ENCODE results near the gene RPL38.

The RPL38 gene

GRCh38 chr17:74177018-74177450 lies 26.4 kb upstream of the RPL38 start:
- H3K79me2 ChIP-seq (ENCODE audit: insufficient read depth, low read length) = no peaks in the 10 kb centered on the region
- TF ChIP-seq EZH2phosphoT487 (conservative IDR thresholded peaks at IDR 0.05; ENCODE audit: low read length) = no peak
- TF ChIP-seq, protein P1, sequence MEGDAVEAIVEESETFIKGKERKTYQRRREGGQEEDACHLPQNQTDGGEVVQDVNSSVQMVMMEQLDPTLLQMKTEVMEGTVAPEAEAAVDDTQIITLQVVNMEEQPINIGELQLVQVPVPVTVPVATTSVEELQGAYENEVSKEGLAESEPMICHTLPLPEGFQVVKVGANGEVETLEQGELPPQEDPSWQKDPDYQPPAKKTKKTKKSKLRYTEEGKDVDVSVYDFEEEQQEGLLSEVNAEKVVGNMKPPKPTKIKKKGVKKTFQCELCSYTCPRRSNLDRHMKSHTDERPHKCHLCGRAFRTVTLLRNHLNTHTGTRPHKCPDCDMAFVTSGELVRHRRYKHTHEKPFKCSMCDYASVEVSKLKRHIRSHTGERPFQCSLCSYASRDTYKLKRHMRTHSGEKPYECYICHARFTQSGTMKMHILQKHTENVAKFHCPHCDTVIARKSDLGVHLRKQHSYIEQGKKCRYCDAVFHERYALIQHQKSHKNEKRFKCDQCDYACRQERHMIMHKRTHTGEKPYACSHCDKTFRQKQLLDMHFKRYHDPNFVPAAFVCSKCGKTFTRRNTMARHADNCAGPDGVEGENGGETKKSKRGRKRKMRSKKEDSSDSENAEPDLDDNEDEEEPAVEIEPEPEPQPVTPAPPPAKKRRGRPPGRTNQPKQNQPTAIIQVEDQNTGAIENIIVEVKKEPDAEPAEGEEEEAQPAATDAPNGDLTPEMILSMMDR (IDR thresholded peaks at IDR 0.05; ENCODE audit: insufficient read depth, low read length, poor library complexity, severe bottlenecking) = no peak
- no peaks in the 10 kb centered on the region for H3K9me2 ChIP-seq (replicated peaks; ENCODE audit: insufficient read depth, low read length)
- no peaks in the 10 kb centered on the region for H3K9me3 ChIP-seq (ENCODE audit: insufficient read depth, low read length)
- no peak overlapping the region for H3K9ac ChIP-seq (ENCODE audit: low read length)
- H2AFZ ChIP-seq (ENCODE audit: low read depth, low read length, severe bottlenecking) = no peak overlapping the region
- no peaks in the 10 kb centered on the region for H3F3A ChIP-seq (ENCODE audit: insufficient read depth)
- no peak overlapping the region for H3K4me2 ChIP-seq (ENCODE audit: low read depth, low read length, poor library complexity, severe bottlenecking)
- H4K20me1 ChIP-seq (ENCODE audit: low read depth, low read length) = no peaks in the 10 kb centered on the region
- H3K27ac ChIP-seq (ENCODE audit: low read depth, low read length) = no peak overlapping the region
- H3K36me3 ChIP-seq (ENCODE audit: low read length) = no peaks in the 10 kb centered on the region
- no peaks in the 10 kb centered on the region; the same call in 1 of the 2 replicates for H3K27me3 ChIP-seq (ENCODE audit: low read length)
- H3K4me3 ChIP-seq (ENCODE audit: insufficient read depth, low read length, poor library complexity, severe bottlenecking) = no peak overlapping the region

DNA sequence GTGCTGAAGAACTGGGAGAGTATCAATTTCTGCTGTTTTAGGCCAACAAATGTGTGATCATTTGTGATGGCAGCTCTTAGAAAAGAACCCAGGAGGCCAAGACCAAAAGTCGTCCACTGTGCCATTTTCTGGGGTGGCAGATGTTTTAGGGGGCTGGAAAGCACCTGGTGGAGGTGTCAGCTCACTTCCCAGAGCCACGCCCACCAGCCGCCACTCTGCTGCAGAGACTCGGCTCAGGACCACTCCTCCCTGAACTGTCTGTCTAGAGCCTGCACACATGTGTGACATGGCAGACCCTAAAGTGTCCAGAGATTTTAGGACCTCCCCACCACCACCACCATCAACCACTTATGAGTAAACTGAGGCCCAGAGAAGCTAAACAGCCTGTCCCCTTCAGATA lies 23.9 kb upstream of the RPL38 start:
- Histone ChIP-seq H3K9me3 (ENCODE audit: insufficient read depth, low read length) (no peaks in the 10 kb centered on the region), H3K79me2 (ENCODE audit: insufficient read depth, low read length) (no peaks in the 10 kb centered on the region), H3K27ac (ENCODE audit: low read depth, low read length) (no peak overlapping the region), H3K36me3 (ENCODE audit: low read length) (no peaks in the 10 kb centered on the region), H3F3A (ENCODE audit: insufficient read depth) (no peaks in the 10 kb centered on the region), H4K20me1 (ENCODE audit: low read depth, low read length) (no peaks in the 10 kb centered on the region), H3K4me2 (ENCODE audit: low read depth, low read length, poor library complexity, severe bottlenecking) (no peak overlapping the region), H3K9me2 (replicated peaks; ENCODE audit: insufficient read depth, low read length) (no peaks in the 10 kb centered on the region), H3K4me3 (ENCODE audit: insufficient read depth, low read length, poor library complexity, severe bottlenecking) (no peak overlapping the region), H3K9ac (ENCODE audit: low read length) (no peak overlapping the region), H3K27me3 (ENCODE audit: low read length) (no peaks in the 10 kb centered on the region), H2AFZ (ENCODE audit: low read depth, low read length, severe bottlenecking) (no peak overlapping the region)
- no peak for TF ChIP-seq EZH2phosphoT487 (conservative IDR thresholded peaks at IDR 0.05; ENCODE audit: low read length)
- TF ChIP-seq, protein P1 (IDR thresholded peaks at IDR 0.05; ENCODE audit: insufficient read depth, low read length, poor library complexity, severe bottlenecking) = no peak

DNA sequence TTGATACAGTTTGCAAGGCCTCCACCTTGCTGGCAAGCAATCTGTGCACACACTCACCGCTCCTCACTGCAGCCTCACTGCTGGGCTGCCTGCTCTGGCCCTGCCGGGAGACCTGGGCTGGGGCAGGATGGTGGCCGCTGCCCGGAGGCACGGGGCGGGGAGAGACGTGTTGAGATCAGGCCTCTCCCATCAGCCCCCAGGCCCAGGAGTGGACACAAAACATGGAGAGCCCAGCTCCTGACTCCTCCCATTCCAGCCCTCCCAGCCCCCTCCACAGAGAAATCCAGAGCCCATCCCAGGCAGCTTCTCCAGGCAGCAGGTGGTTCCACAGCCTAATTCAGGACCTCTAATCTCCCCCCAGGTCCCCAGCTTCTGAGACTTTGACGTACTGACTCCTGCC lies 23.1 kb upstream of the RPL38 start:
- Histone ChIP-seq H3K4me3 (ENCODE audit: insufficient read depth, low read length, poor library complexity, severe bottlenecking) (no peak overlapping the region), H4K20me1 (ENCODE audit: low read depth, low read length) (no peaks in the 10 kb centered on the region), H2AFZ (ENCODE audit: low read depth, low read length, severe bottlenecking) (no peak overlapping the region), H3K27ac (ENCODE audit: low read depth, low read length) (no peak overlapping the region), H3K27me3 (ENCODE audit: low read length) (no peaks in the 10 kb centered on the region), H3K36me3 (ENCODE audit: low read length) (no peaks in the 10 kb centered on the region), H3K9me3 (ENCODE audit: insufficient read depth, low read length) (no peaks in the 10 kb centered on the region), H3K9me2 (replicated peaks; ENCODE audit: insufficient read depth, low read length) (no peaks in the 10 kb centered on the region), H3K9ac (ENCODE audit: low read length) (no peak overlapping the region), H3F3A (ENCODE audit: insufficient read depth) (no peaks in the 10 kb centered on the region), H3K79me2 (ENCODE audit: insufficient read depth, low read length) (no peaks in the 10 kb centered on the region), H3K4me2 (ENCODE audit: low read depth, low read length, poor library complexity, severe bottlenecking) (no peak overlapping the region)
- TF ChIP-seq EZH2phosphoT487 (conservative IDR thresholded peaks at IDR 0.05; ENCODE audit: low read length) = no peak
- TF ChIP-seq, protein P1 (IDR thresholded peaks at IDR 0.05; ENCODE audit: insufficient read depth, low read length, poor library complexity, severe bottlenecking) = no peak

Data from SU-DHL-6 (cell line).